K562 (cell line): Measurements from ENCODE around the gene CNR2. TPM values are rescaled to one million over a fixed set of nuclear protein-coding genes. Genes with fewer than 3 reads are reported as not detected.

ENCODE experiments used
- ATAC-seq: fragments of 200-7000 bp; cut with Tn5 transposase; 3 replicates; pipeline ENCODE4 v1.9.1; 2020; ENCODE audit warnings: moderate library complexity
- BruUV-seq: library from RNA; stranded (reverse); fragments of 400-500 nt; replicated peaks from 2 replicates; lab custom pipeline; 2021; lab: Mats Ljungman, UMichigan
- CTCF ChIA-PET: fragments of 300-600 bp; formaldehyde crosslinking; extraction: SDS; loops from one replicate; lab custom pipeline; 2021; ENCODE audit warnings: low intra/inter-chr PET ratio; lab: Yijun Ruan, JAX
- POLR2A ChIA-PET: fragments of 300-600, 350-650 bp; sonication (Branson Sonifier 250); formaldehyde crosslinking; extraction: SDS; loops from one replicate; lab custom pipeline; 2021; ENCODE audit warnings: antibody characterized with exemption, inconsistent platforms; lab: Yijun Ruan, JAX
- DNase-seq, 4 experiments: peaks; one replicate each; pipeline versions ENCODE4 v3.0.0 to v3.0.0-alpha.2; 2011 to 2018; ENCODE audit warnings: low spot score in 3 of 4, mixed read lengths in 3 of 4; ENCODE audit errors: extremely low read depth in 1 of 4
- FAIRE-seq: peaks from 2 replicates; lab custom pipeline; 2011; peaks lifted over from hg19 to GRCh38; lab: Jason Lieb, UNC
- H2AFZ ChIP-seq: 2 replicates; pipeline ENCODE4 v1.6.0; 2011; ENCODE audit warnings: low read depth, low read length, control low read depth, inconsistent platforms
- H3K27ac ChIP-seq: fragments of 200-600 bp; 3 replicates; pipeline ENCODE4 v1.8.0; 2011; ENCODE audit warnings: low read depth, mild to moderate bottlenecking, control low read depth, inconsistent platforms, low read length, moderate library complexity, mixed read lengths; ENCODE audit errors: extremely low read depth
- H3K27me3 ChIP-seq, 2 experiments: fragments of 300-600 bp in 1 of 2; 2 replicates in 1 of 2; 3 replicates in 1 of 2; pipeline versions ENCODE4 v1.6.0 to v1.8.0; 2011; ENCODE audit warnings: inconsistent platforms in 2 of 2, low read length in 2 of 2, mild to moderate bottlenecking in 1 of 2, mixed read lengths in 1 of 2, moderate library complexity in 1 of 2; ENCODE audit not compliant: control insufficient read depth in 2 of 2, insufficient read depth in 2 of 2
- H3K36me3 ChIP-seq: fragments of 300-600 bp; 3 replicates; pipeline ENCODE4 v1.8.0; 2011; ENCODE audit warnings: mild to moderate bottlenecking, low read length, inconsistent platforms; ENCODE audit not compliant: control insufficient read depth, insufficient read depth
- H3K4me1 ChIP-seq, 2 experiments: fragments of 200-600 bp in 1 of 2; replicated peaks in 1 of 2; 2 replicates in 1 of 2; 3 replicates in 1 of 2; pipeline versions ENCODE4 v1.5.1 to v1.8.0; 2011; ENCODE audit warnings: inconsistent platforms in 2 of 2, low read length in 2 of 2, mild to moderate bottlenecking in 1 of 2, mixed read lengths in 1 of 2, moderate library complexity in 1 of 2; ENCODE audit not compliant: control insufficient read depth in 2 of 2, insufficient read depth in 2 of 2
- H3K4me2 ChIP-seq: 2 replicates; pipeline ENCODE4 v1.6.1; 2011; ENCODE audit warnings: low read length, control low read depth, inconsistent platforms, mixed read lengths; ENCODE audit not compliant: insufficient read depth
- H3K4me3 ChIP-seq: fragments of 200-600 bp; sonication (generic), shearing (Covaris generic); 2 replicates; pipeline ENCODE4 v1.5.1; 2016; ENCODE audit warnings: control low read depth, inconsistent platforms
- H3K79me2 ChIP-seq: fragments of 200-600 bp; 3 replicates; pipeline ENCODE4 v1.8.0; 2011; ENCODE audit warnings: low read length, inconsistent platforms; ENCODE audit not compliant: control insufficient read depth, insufficient read depth
- H3K9ac ChIP-seq, 2 experiments: 2 replicates each; pipeline versions ENCODE4 v1.6.0 to v1.6.1; 2011; ENCODE audit warnings: low read depth in 2 of 2, low read length in 2 of 2, control low read depth in 1 of 2, inconsistent platforms in 1 of 2, mild to moderate bottlenecking in 1 of 2, mixed read lengths in 1 of 2; ENCODE audit not compliant: insufficient read depth in 1 of 2
- H3K9me1 ChIP-seq: one replicate; pipeline ENCODE4 v1.6.0; 2011; ENCODE audit warnings: inconsistent platforms, mild to moderate bottlenecking, low read length, moderate library complexity; ENCODE audit not compliant: control insufficient read depth, insufficient read depth
- H3K9me3 ChIP-seq: replicated peaks from 2 replicates; pipeline ENCODE4 v1.5.1; 2011; ENCODE audit warnings: low read depth, low read length, inconsistent platforms; ENCODE audit not compliant: control insufficient read depth, insufficient read depth
- H4K20me1 ChIP-seq: replicated peaks from 2 replicates; pipeline ENCODE4 v1.6.1; 2011; ENCODE audit warnings: low read length, inconsistent platforms, mixed read lengths; ENCODE audit not compliant: control insufficient read depth, insufficient read depth
- ELF1 ChIP-seq: fragments of 200-800 bp; sonication (Bioruptor generic); IDR thresholded peaks from 2 replicates; pipeline ENCODE4 v1.6.1; 2016; ENCODE audit warnings: missing genetic modification characterization, missing compliant biosample characterization
- L3MBTL2 ChIP-seq: fragments of 450-650 bp; IDR thresholded peaks from 2 replicates; pipeline ENCODE4 v1.6.1; 2016; ENCODE audit warnings: mild to moderate bottlenecking, moderate library complexity
- MTA3 ChIP-seq: fragments of 450-650 bp; formaldehyde crosslinking; IDR thresholded peaks from 2 replicates; pipeline ENCODE4 v1.6.1; 2017; ENCODE audit warnings: mild to moderate bottlenecking, borderline replicate concordance
- PPARD ChIP-seq: fragments of 250-450 bp; sonication (Bioruptor Pico); IDR thresholded peaks from 2 replicates; pipeline ENCODE4 v1.8.0; 2022; ENCODE audit warnings: inconsistent platforms, mild to moderate bottlenecking, moderate library complexity
- SPI1 ChIP-seq: IDR thresholded peaks from 2 replicates; pipeline ENCODE4 v1.6.1; 2011; ENCODE audit warnings: low read depth, low read length, control low read depth, borderline replicate concordance
- TAF7 ChIP-seq: fragments of 450-650 bp; IDR thresholded peaks from 2 replicates; pipeline ENCODE4 v1.6.1; 2016; ENCODE audit warnings: missing genetic modification characterization, missing compliant biosample characterization
- TAL1 ChIP-seq: fragments of 450-650 bp; IDR thresholded peaks from 2 replicates; pipeline ENCODE4 v1.6.1; 2016; ENCODE audit warnings: mild to moderate bottlenecking
- TBP ChIP-seq: optimal IDR thresholded peaks from 2 replicates; pipeline ENCODE3; 2011; ENCODE audit warnings: low read depth, low read length, improper control_type of control experiment
- TOE1 ChIP-seq, 2 experiments: fragments of 450-650 bp in 1 of 2; sonication (generic) in 1 of 2; formaldehyde crosslinking in 1 of 2; IDR thresholded peaks; 2 replicates each; pipeline versions ENCODE4 v1.7.1 to v1.8.0; 2016 to 2022; ENCODE audit warnings: borderline replicate concordance in 2 of 2, mild to moderate bottlenecking in 2 of 2, antibody characterized with exemption in 1 of 2, inconsistent platforms in 1 of 2, low read depth in 1 of 2, missing genetic modification reagents in 1 of 2, moderate library complexity in 1 of 2
- ZFPM2 ChIP-seq: fragments of 250-450 bp; sonication (Bioruptor Pico); IDR thresholded peaks from 2 replicates; pipeline ENCODE4 v1.5.1; 2022; ENCODE audit warnings: mild to moderate bottlenecking
- ZKSCAN8 ChIP-seq: fragments of 200-800 bp; sonication (Bioruptor generic); IDR thresholded peaks from 2 replicates; pipeline ENCODE4 v1.6.1; 2016; ENCODE audit warnings: missing genetic modification characterization, missing compliant biosample characterization
- WGBS: fragments of 100-300 bp; shearing (Covaris generic); methylation state at CpG from one replicate; pipeline ENCODE4 v1.1.6; 2016; ENCODE audit warnings: low coverage, mixed read lengths; ENCODE audit not compliant: insufficient coverage; ENCODE audit errors: missing lambda C conversion rate; 5-methylcytosine and 5-hydroxymethylcytosine counted together
- in situ Hi-C: fragments of 300-500 bp; cut with MboI; formaldehyde crosslinking; loops from 4 replicates; pipeline ENCODE4 v1.15.0; 2018; ENCODE audit warnings: inconsistent platforms, mixed read lengths
- intact Hi-C: fragments of 100-400 bp; cut with micrococcal nuclease; formaldehyde crosslinking; loops from 2 replicates; pipeline ENCODE4 v1.14.2; 2022
- polyA plus RNA-seq, 8 experiments: library from polyadenylated mRNA; depleted of rRNA in 4 of 8; stranded (reverse) in 5 of 8; unstranded in 3 of 8; fragments of >200 nt; fragmentation: Nextera tagmentation in 2 of 8; fragmentation: Illumina TruSeq in 1 of 8; extraction: Ambion mirVana in 2 of 8; extraction: Trizol in 1 of 8; gene quantifications; 2 replicates each; pipeline versions ENCODE4 v1.2.1 to v1.2.3, GENCODE V29; 2011 to 2014; ENCODE audit warnings: inconsistent platforms in 1 of 8, missing spikeins in 1 of 8
- total RNA-seq, 7 experiments: library from RNA; depleted of rRNA in 6 of 7; stranded (reverse); fragments of >200 nt in 6 of 7; fragmentation: Illumina TruSeq in 2 of 7; extraction: Trizol in 2 of 7; gene quantifications; 2 replicates each; pipeline versions ENCODE4 v1.2.1 to v1.2.3, GENCODE V29; 2011 to 2021; ENCODE audit warnings: low replicate concordance in 1 of 7
- TF ChIP-seq, protein P1 (sequence below): IDR thresholded peaks from 2 replicates; pipeline ENCODE4 v1.6.1; 2014; ENCODE audit warnings: antibody characterized with exemption
- TF ChIP-seq, protein P2 (sequence below): IDR thresholded peaks from 3 replicates; pipeline ENCODE4 v1.6.1; 2011; ENCODE audit warnings: borderline replicate concordance, mild to moderate bottlenecking, moderate library complexity; ENCODE audit not compliant: insufficient read length; ENCODE audit errors: extremely low read depth
- TF ChIP-seq, protein P3 (sequence below): sonication (generic); formaldehyde crosslinking; IDR thresholded peaks from 2 replicates; pipeline ENCODE4 v1.8.0; 2022; ENCODE audit warnings: missing genetic modification reagents, mild to moderate bottlenecking, moderate library complexity, borderline replicate concordance

CNR2 gene
- total and polyA plus RNA-seq, 9 of the 15 experiments (the other 6 are each of a cell fraction or from before 2014, with no cell fraction given): not detected

DNA sequence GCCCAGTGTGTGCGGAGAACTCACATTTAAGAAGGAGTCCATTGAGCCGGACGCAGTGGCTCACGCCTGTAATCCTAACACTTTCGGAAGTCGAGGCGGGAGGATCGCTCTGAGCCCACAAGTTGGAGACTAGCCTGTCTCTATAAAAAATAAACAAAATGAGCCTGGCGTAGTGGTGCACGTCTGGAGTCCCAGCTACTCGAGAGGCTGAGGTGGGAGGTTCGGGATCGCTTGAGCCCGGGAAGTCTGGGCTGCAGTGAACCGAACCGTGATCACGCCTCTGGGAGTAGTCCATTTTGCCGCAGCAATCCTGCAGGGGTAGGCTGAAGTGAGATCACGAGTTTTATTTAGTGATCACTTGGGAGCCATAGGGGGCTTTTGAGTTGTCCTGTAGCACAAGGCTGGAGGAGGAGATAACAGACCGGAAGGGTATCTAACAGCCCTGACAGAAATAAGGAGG is 44.6 kb downstream of the CNR2 start (continued):
- TF ChIP-seq TAF7 (tag) (peak; percentile 24; the same call in 1 of the 2 replicates), MTA3 (no peak; the same call in 1 of the 2 replicates), PPARD (no peak), TAL1 (no peak; the same call in none of the 2 replicates), ZKSCAN8 (CRISPR knock-in tag) (no peak)
- TF ChIP-seq, all 486 proteins: peak for 49

DNA sequence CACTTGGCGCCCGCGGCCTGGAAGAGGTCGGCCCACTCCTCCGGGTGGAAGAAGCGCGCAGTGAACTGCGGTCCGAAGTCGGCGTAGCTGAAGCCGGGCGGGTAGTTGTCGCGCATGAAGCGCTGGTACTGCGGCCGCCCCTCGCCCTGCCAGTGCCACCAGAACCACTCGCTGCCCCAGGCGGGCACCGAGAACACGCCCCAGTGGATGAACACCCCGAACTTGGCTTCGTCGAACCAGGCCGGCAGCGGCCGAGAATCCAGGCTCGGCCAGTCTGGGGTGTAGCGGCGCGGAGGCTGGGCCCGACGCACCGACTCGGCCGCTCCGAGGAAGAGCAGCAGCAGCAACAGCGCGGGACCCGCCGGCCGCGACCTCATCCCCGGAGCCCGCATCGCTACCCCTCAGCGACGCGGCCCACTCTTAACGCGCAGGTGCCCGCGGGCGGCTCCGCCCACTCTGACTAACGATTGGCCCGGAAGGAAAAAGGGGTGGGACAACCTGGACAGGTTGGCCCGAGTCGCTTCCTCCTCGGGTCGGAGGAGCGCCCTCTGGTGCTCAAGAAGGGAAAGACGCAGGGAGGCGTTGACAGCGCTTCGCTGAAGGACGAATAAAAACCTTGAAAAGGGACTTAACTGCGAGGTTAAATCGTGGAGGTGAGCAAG is 45.1 kb downstream of the CNR2 start, which contains the start of gene FUCA1:
Gene FUCA1, minus strand, starts transcription at position 396 of the 662 bp plus-strand sequence. Its CDS starts 4 bp downstream, at position 392.
- intact Hi-C loops (loop anchor here (1.0 to 5.0 kb wide), 2 partner anchors 49 to 59 kb away; no protein-coding TSS in a partner anchor), in situ Hi-C loops (no loop called here)
- H3K27me3 ChIP-seq: no peaks in the 10 kb centered on the region
- CTCF ChIA-PET: interaction anchor here (0.6 to 2.7 kb wide), 5 partner anchors 39 to 96 kb away, joined by 3 to 14 read pairs (median 4); no protein-coding TSS in a partner anchor
- ATAC-seq: peak; percentile 98
- DNase-seq: peak; percentile 98 to 99 (median 99)
- peak within 1 kb of the TSS; percentile 83 for H3K4me2 ChIP-seq
- no peaks in the 10 kb centered on the region; the same call in 2 of the 3 replicates for H3K79me2 ChIP-seq
- POLR2A ChIA-PET: no interaction called here
- peak within 1 kb of the TSS; percentile 74 for H3K27ac ChIP-seq
- no peaks in the 10 kb centered on the region for H3K9me1 ChIP-seq
- H3K4me1 ChIP-seq: peaks cover 14 to 25% of the 10 kb centered on the region in 2 experiments
- peak within 1 kb of the TSS; percentile 99 for H2AFZ ChIP-seq
- H3K9ac ChIP-seq: peak within 1 kb of the TSS; percentile 70 to 93
- H3K9me3 ChIP-seq: no peaks in the 10 kb centered on the region
- peaks cover 13% of the 10 kb centered on the region; the same call in 1 of the 3 replicates for H3K36me3 ChIP-seq
- peak within 1 kb of the TSS; percentile 72 for H3K4me3 ChIP-seq
- peak; percentile 95 for FAIRE-seq
- no TSS peak for BruUV-seq
- WGBS: under 1% methylated on average over 67 of the region's 71 CpGs
- no peaks in the 10 kb centered on the region for H4K20me1 ChIP-seq
- TF ChIP-seq, protein P1, sequence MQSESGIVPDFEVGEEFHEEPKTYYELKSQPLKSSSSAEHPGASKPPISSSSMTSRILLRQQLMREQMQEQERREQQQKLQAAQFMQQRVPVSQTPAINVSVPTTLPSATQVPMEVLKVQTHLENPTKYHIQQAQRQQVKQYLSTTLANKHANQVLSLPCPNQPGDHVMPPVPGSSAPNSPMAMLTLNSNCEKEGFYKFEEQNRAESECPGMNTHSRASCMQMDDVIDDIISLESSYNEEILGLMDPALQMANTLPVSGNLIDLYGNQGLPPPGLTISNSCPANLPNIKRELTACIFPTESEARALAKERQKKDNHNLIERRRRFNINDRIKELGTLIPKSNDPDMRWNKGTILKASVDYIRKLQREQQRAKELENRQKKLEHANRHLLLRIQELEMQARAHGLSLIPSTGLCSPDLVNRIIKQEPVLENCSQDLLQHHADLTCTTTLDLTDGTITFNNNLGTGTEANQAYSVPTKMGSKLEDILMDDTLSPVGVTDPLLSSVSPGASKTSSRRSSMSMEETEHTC: no peak
- TF ChIP-seq ZFPM2 (no peak), PPARD (no peak), L3MBTL2 (peak; percentile 84), SPI1 (peak; percentile 66), TOE1 (IDR thresholded peaks at IDR 0.05; ENCODE audit: borderline replicate concordance) (no peak), TOE1 (CRISPR knock-in tag; IDR thresholded peaks at IDR 0.05; ENCODE audit: borderline replicate concordance, low read depth) (no peak), ELF1 (tag) (peak; percentile 75), MTA3 (peak; percentile 32; the same call in 1 of the 2 replicates), TBP (peak; percentile 81)
- TF ChIP-seq, protein P2, sequence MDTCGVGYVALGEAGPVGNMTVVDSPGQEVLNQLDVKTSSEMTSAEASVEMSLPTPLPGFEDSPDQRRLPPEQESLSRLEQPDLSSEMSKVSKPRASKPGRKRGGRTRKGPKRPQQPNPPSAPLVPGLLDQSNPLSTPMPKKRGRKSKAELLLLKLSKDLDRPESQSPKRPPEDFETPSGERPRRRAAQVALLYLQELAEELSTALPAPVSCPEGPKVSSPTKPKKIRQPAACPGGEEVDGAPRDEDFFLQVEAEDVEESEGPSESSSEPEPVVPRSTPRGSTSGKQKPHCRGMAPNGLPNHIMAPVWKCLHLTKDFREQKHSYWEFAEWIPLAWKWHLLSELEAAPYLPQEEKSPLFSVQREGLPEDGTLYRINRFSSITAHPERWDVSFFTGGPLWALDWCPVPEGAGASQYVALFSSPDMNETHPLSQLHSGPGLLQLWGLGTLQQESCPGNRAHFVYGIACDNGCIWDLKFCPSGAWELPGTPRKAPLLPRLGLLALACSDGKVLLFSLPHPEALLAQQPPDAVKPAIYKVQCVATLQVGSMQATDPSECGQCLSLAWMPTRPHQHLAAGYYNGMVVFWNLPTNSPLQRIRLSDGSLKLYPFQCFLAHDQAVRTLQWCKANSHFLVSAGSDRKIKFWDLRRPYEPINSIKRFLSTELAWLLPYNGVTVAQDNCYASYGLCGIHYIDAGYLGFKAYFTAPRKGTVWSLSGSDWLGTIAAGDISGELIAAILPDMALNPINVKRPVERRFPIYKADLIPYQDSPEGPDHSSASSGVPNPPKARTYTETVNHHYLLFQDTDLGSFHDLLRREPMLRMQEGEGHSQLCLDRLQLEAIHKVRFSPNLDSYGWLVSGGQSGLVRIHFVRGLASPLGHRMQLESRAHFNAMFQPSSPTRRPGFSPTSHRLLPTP: no peak
- TF ChIP-seq, protein P3, sequence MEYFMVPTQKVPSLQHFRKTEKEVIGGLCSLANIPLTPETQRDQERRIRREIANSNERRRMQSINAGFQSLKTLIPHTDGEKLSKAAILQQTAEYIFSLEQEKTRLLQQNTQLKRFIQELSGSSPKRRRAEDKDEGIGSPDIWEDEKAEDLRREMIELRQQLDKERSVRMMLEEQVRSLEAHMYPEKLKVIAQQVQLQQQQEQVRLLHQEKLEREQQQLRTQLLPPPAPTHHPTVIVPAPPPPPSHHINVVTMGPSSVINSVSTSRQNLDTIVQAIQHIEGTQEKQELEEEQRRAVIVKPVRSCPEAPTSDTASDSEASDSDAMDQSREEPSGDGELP (CRISPR knock-in tag): peak; percentile 56
